GM21737 (cell line): ENCODE measurements around the gene UFSP1.

ENCODE experiments used
- ATAC-seq: cut with Tn5 transposase; IDR thresholded peaks from one replicate; pipeline ENCODE4 v1.9.1; 2021; ENCODE audit warnings: mild to moderate bottlenecking, moderate library complexity; ENCODE audit not compliant: unreplicated experiment

The UFSP1 gene

DNA sequence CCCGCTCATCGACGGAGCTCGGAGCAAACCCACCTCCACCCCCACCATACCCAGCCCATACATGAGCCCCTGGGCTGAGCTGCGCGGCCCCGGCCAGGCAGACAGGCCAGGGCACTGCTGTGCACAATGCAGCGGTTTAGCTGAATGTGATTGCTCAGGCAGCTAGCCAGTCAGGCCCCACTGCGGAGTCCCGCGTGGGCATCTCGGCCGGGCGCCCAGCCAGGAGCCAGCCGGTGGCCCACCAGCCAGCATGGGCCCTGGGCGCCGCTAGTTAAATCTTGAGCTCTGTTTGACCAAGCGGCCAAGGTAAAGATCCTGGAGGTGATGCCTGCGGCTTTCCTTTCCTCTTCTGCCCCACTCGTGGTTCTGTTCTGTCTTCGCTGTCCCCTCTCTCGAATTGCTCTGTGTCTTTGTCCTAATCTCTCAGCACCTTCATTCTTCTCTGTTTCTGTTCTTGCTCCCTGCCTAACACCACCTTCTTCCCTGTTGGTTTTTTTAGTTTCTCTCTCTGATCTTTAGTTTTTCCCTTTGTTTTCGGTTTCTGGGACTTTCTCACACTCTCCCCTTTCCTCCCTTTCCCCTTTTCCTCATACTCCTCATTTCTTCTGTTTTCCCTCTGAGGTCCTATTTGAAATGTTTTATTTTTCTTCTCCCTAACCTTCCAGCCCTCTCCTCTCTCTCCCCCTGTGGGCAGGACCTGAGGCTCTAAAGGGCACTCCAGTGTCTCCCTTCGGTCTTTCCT is 6.6 kb downstream of the UFSP1 start:
- no peak for ATAC-seq

DNA sequence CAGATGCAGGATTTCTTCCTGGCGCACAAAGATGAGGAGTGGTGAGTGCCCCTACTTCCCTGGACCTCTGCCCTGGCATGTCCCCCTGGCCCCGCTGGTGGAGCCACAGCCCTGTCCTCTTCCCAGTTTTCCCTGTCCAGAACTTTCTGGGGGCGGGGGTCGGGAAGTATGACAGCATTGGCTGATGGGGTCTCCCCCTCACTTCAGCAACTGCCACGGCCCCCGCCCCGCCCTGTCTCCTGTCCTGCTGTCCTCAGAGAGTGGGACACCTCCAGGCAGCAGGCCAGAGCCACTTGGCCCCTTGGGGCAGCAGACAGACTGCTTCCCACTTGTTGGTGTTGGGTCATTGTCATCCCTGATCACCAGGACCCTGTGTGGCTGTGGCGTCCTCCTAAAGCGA is 7.3 kb downstream of the UFSP1 start:
- ATAC-seq = no peak

DNA sequence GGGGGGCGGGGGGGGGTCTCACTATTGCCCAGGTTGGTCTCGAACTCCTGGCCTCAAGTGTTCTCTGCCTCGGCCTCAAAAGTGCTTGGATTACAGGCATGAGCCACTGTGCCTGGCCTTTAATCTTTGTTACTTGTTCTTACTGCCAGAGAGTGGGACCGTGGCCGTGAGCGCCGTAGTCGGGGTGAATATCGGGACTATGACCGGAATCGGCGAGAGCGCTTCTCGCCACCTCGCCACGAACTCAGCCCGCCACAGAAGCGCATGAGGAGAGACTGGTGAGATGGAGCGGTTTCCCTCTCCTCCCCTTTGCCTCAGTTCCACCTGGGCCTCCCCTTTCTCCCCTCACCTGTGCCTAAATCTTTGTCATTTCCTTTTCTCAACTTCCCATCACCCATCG is 8.4 kb downstream of the UFSP1 start:
- ATAC-seq = no peak

- ATAC-seq = no peak
These were observed 8.9 kb downstream of the UFSP1 start for GRCh38 chr7:100880645-100881044.

- no peak for ATAC-seq
These were observed 9.7 kb downstream of the UFSP1 start for GRCh38 chr7:100879685-100880261.

DNA sequence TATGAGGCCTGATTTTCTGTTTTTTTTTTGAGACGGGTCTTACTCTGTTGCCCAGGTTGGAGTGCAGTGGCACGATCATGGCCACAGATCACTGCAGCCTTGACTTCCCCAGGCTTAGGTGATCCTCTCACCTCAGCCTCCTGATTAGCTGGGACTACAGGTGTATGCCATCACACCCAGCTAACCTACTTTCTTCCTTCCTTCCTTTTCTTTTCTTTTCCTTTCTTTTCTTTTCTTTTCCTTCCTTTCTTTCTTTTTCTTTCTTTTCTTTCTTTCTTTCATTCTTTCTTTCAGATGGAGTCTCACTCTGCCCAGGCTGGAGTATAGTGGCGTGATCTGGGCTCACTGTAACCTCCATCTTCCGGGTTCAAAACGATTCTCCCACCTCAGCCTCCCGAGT is 10.8 kb downstream of the UFSP1 start:
- ATAC-seq = no peak

GRCh38 chr7:100878013-100878412 is 11.5 kb downstream of the UFSP1 start:
- ATAC-seq = no peak

DNA sequence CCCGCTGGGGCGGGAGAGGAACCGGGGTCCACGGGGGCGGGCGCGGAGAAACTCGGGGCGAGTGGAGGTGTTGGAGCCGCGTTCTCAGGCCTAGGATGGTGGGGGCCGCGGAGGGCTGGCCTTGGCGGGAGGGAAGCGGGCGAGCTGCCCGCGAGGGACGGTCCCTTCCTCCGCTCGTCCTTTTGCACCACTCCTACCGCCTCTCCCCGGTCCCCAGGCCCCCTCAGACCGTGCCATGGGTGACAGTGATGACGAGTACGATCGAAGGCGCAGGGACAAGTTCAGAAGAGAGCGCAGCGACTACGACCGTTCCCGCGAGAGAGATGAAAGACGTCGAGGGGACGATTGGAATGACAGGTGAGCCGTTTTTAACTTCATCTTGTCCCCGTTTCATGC is 14.2 kb downstream of the UFSP1 start:
- peak; percentile 24 for ATAC-seq

DNA sequence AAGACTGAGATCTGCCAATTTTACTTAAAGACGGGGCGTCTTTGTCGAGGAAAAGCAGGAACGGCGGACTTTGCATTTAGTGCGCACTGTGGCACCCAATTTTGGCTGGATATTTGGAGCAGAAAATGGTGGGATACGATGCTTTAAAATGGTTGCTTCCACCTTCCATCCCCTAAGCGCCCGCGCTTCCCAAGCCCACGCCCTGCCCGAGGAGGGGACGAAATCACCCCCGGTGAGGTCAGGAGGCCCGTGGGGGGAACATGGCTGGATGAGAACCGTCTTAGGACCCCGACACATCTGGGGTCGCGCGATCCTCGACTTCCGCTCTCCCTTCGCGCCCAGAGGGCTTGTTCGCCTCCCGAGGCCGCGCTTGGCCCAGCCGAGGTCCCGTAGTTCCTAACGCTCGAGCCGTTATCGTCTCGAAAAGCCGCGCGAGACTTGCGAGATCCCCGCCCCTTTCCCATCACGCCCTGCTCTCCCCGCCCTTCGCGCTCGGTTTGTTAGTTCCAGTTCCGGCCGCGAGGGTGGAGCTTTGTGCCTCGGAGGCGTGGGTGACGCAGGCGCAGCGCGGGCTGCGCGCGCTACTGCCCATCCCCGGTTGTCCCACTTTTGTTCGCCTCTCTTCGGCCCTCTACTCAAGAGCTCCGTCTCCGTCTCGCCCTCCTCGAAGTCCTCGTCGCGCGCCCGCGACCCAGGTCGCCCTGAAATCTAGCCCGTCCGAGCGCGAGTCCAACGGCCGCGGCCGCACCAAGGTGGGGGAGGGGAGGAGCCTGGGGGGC is 14.7 kb downstream of the UFSP1 start, which contains the start of gene SRRT:
Gene SRRT (plus strand): TSS at position 527 of the 779 bp plus-strand sequence. CDS start 488 bp downstream, outside the sequence.
- ATAC-seq = peak; percentile 93

DNA sequence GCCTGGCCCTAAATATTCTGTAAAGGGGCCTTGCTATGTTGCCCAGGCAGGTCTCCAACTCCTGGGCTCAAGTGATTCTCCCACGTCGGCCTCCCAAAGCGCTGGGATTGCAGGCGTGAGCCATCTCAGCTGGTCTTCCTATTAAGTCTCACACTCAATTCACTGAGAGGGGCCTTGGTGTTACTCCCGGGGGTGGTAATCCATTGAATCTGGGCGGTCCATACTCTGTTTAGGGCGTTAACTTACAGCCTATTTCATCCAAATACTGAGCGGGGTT is 15.3 kb downstream of the UFSP1 start:
- no peak for ATAC-seq

DNA sequence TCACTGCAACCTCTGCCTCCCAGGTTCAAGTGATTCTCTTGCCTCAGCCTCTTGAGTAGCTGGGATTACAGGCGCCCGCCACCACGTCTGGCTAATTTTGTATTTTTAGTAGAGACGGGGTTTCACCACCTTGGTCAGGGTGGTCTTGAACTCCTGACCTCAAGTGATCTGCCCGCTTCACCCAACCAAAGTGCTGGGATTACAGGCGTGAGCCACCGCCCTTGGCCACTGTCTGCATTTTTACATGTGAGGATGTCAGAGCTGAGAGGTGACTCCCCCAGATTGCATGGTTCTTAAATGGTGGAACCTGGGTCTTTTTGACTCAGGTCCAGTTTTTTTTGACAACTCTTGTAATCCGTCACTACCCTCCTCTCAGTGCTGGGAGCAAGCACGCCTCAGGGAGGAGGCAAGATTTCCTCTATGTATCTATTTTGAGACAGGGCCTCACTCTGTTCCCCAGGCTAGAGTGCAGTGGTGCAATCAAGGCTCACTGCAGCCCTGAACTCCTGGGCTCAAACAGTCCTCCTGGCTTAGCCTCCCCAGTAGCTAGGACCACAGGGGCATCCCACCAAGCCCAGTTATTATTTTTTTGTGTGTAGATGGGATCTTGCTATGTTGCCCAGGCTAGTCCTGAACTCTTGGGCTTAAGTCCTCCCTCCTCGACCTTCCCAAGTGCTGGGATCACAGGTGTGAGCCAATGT is 15.8 kb downstream of the UFSP1 start:
- no peak for ATAC-seq

DNA sequence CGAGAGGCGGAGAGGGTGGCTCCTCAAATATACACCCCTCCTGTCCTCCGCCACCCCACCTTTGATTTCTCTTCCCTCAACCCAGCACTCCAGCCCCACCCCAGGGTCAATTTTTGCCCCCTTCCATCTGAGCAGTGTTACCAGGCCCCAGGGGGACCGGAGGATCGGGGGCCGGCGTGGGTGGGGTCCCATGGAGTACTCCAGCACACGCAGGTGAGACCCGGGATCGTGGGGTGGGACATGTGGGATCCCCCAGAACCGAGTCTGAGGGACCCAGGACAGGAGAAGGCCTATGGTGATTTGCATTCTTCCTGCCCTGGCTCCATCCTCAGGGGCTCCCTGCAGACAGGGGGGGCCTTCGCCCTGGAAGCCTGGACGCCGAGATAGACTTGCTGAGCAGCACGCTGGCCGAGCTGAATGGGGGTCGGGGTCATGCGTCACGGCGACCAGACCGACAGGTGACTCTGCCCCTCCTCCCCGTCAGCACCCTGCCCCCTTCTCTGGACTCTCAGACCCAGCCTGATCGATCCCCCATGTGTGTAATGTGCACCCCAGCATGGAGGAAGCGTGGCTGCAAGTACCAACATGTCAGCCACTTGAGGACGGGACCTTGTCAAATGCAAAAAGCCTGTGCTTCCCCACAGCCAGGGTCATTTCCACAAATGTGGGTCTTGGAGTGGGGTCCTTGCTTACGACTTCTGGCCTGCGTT is 21.6 kb downstream of the UFSP1 start:
- no peak for ATAC-seq

DNA sequence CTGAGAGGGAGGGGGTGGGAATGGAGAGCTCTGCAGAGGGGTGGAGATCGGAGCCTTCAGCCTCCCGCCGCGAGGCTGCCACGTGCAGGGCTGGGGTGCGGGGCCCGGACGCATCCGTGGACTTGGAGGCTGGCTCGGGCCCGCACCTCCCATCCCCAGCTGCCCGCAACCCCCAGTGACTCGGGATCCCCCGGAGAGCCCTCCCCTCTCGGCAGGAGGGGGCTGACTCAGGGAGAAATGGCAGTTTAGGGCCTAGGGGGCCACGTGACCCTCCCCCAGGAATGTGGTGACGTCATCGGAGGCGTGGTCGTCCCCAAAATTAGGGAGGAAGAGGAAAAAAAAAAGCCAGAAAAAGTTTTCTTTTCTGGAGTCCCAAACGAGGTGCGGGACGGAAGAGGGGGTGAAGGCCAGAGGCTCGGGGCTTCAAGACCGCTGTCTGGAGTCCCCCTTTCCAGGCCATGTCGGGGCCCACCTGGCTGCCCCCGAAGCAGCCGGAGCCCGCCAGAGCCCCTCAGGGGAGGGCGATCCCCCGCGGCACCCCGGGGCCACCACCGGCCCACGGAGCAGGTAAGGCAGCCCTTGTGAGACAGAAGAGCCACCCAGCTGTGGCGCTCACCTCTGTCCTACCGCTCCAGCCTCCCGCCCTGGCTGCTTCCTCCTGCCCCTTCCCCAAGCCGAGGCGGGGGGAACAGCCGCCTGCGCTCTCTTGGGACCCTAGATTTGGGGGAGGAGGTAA is 22.3 kb downstream of the UFSP1 start, which contains the start of gene TRIP6:
Gene TRIP6 (plus strand): TSS at position 348 of the 736 bp plus-strand sequence. CDS start 111 bp downstream, at position 459.
- no peak for ATAC-seq

- no peak for ATAC-seq
These were observed 22.8 kb downstream of the UFSP1 start for GRCh38 chr7:100866729-100867039.

GRCh38 chr7:100865938-100866728 is 23.4 kb downstream of the UFSP1 start:
- ATAC-seq = no peak

DNA sequence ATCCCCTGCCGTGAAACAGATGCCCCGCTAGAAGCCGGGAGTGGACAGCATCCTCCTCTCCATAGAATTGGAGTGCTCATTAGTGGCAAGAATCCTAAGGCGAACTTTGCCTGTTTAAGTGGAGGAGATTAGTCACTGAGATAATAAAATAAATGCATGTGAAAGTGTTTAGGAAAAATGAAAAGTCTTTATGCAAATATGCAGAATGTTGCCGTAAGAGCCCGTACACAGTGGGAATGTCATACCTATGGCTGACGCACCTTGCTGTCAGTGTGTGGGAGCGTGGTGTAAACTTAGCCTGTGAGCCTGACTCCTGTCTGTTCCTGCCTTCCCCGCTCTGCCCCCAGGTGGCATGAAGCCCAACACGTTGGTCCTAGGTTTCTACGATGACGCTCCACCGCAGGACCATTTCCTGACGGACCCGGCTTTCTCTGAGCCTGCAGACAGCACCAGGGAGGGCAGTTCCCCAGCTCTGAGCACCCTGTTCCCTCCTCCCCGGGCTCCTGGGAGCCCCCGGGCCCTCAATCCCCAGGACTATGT is 24.1 kb downstream of the UFSP1 start:
- ATAC-seq = no peak

GRCh38 chr7:100864263-100864845 is 25.2 kb downstream of the UFSP1 start:
- ATAC-seq = no peak

DNA sequence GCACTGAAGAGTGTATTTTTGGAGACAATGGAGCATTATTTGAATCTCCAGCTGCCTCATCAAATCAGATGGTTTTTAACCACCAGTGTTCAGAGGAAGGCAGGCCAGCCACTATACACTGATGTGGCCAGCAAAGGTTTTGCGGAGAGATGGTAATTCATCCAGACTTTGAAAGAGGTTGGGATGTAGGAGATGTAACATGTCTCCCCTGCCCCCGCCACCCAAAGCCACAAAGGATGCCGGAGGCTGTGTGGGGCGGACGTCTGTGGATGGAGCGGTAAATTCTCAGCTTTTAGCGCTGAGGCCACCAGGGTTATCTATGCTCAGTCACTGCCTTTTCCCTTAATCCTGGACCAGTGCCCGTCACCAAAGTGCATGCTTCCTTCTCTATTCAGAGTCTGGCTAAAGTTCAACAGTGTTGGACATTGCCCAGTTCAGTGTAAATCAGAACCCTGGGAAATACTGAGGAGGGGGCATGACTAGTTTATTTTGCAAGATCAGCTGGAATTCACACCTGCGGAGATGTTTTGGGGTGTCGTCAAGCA is 26.0 kb downstream of the UFSP1 start:
- ATAC-seq = no peak

DNA sequence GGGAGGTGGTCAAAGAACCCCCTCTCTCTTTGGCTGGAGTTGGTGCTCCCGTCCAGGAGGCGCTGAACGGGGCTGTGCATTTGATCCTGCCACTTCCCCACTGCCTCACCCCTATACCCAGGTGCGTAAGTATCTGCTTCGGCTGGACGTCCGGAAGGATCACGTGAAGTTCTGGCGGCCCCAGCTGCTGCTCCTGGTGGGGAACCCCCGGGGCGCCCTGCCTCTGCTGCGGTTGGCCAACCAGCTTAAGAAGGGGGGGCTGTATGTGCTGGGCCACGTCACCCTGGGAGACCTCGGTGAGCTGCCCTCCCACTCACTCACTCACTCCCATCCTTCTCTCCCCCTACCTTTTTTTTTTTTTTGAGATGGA is 27.9 kb downstream of the UFSP1 start:
- ATAC-seq = no peak
